ENCODE data around the gene CTDSP2. TPM values are rescaled to one million over a fixed set of nuclear protein-coding genes. Genes with fewer than 3 reads are reported as not detected.
"Not testable (repeated sequence)": the region's sequence is repeated elsewhere in the genome, so short reads cannot be mapped to it uniquely, and the experiment has no call there.

Gene CTDSP2
- total RNA-seq, 2 experiments from 2014 or later: 91.4 to 94.3 TPM

DNA sequence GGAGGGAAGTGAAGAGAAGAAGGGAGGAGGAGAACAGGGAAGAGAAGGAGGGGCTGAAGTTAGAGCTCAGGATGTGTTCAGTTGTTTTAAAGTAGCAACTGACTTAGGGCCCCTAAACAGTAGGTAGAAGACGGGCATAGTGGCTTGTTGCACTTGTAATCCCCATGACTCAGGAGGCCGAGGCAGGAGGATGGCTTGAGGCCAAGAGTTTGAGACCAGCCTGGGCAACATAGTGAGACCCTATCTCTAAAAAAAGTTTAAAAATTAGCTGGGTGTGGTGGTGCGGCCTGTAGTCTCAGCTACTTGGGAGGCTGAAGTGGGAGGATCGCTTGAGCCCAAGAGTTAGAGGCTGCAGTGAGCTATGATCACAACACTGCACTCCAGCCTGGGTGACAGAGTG, 40.4 kb upstream of the CTDSP2 start:
- H3K9me3 Mint-ChIP-seq: peaks cover 11% of the 10 kb centered on the region
- H3K36me3 Mint-ChIP-seq, H3K27ac Mint-ChIP-seq, DNase-seq, H3K27me3 Mint-ChIP-seq, H3K4me3 Mint-ChIP-seq: not testable (repeated sequence)
- H3K4me1 Mint-ChIP-seq: peaks cover 16% of the 10 kb centered on the region

DNA sequence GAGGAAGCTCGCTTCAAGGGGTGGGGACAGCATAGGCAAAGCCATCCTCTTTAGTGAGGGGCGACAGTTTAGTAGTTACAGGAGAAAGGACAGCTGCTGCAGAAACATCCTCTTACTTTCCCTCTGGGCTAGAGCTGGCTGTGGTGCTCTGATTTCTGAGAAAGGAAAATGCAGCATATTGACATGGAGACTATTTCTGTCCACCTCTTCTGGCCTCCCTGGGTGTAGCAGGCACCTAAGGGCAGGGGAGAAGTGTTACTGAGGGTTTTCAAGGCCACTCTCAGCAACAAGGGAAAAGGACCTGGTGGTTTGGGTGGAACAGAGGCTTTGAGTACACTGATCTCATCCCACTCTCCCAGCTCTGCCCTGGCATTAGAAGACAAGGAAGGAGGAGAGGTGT, 40.0 kb upstream of the CTDSP2 start:
- Mint-ChIP-seq H3K9me3 (peaks cover 11% of the 10 kb centered on the region), H3K36me3 (peaks cover 4% of the 10 kb centered on the region), H3K27me3 (no peaks in the 10 kb centered on the region), H3K4me1 (peaks cover 12% of the 10 kb centered on the region), H3K4me3 (no peak overlapping the region), H3K27ac (no peak overlapping the region)
- DNase-seq: no peak

DNA sequence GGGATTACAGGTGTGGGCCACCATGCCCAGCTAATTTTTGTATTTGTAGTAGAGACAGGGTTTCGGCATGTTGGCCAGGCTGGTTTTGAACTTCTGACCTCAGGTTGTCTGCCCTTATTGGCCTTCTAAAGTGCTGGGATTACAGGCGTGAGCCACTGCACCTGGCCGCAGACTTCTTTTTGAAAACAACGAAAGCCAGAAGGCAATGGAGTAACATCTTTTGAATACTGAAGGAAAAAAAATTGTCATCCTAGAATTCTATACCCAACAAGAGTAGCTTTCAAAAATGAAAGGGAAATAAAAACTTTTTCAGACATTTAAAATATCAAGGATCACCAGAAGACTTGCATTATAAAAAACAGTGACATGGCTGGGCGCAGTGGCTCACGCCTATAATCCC, 38.7 kb upstream of the CTDSP2 start:
- Mint-ChIP-seq H3K9me3 (peaks cover 11% of the 10 kb centered on the region), H3K4me3 (no peak overlapping the region), H3K36me3 (peaks cover 4% of the 10 kb centered on the region), H3K27ac (no peak overlapping the region), H3K4me1 (peaks cover 12% of the 10 kb centered on the region), H3K27me3 (no peaks in the 10 kb centered on the region)
- no peak for DNase-seq

DNA sequence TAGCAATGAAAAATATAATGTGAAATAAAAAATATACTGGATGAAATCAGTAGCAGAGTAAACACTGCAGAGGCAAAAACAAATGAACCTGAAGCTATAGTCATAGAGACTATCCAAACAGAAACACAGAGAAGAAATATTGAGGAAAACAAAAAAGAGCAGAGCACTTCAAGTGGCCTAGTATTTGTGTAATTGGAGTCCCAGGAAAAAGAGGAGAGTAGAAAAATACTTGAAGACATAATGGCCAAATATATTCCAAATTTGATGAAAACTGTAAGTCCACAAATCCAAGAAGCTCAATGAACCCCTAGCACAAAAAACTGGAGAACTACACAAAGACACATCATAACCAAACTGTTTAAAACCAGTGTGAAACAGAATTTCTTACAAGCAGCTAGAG, 37.2 kb upstream of the CTDSP2 start:
- Mint-ChIP-seq H3K27ac (no peak overlapping the region), H3K36me3 (peaks cover 4% of the 10 kb centered on the region), H3K4me1 (peaks cover 12% of the 10 kb centered on the region), H3K27me3 (no peaks in the 10 kb centered on the region), H3K4me3 (no peak overlapping the region), H3K9me3 (peaks cover 11% of the 10 kb centered on the region)
- DNase-seq: no peak

DNA sequence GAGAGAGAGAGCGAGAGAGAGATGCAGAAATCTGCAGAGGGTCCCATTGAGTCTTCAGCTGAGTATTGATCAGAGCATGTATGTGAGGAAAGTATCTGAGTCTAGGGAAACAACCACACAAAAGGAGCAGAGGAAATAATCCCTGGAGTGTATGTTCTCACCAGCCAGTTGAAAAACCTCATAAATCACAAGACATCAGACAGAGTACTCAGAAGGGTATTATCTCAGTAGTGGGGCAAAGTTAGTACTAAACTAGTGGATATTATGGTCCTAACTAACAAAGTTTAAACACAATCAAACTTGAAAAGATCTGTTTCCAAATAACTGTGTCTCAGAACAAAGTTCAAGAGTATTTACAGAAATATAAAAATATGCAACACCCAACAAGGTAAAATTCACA, 36.5 kb upstream of the CTDSP2 start:
- no peak for DNase-seq
- Mint-ChIP-seq H3K27me3 (no peaks in the 10 kb centered on the region), H3K4me1 (peaks cover 6% of the 10 kb centered on the region), H3K36me3 (peaks cover 4% of the 10 kb centered on the region), H3K9me3 (peaks cover 11% of the 10 kb centered on the region), H3K27ac (no peak overlapping the region), H3K4me3 (no peak overlapping the region)

DNA sequence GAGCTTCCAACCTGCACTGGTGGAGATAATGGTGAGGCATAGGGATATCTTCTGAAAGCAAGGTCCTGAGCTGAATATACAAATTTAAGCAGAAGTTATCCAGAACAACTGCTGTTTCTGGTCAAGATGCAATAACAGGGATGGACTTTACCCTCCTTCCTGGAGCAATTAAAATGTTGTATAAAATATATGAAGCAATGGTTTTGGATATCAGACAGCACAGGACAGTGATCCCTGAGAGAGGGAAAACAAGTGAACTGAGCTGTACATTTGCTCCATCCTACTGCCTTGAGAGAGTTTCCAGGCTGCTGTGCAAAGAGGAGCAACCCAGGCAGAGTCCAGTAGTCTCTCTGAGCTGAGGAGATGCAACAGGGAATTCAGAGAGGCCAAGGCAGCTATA, 36.0 kb upstream of the CTDSP2 start:
- peaks cover under 1% of the 10 kb centered on the region for H3K4me1 Mint-ChIP-seq
- H3K27ac Mint-ChIP-seq: no peak overlapping the region
- H3K36me3 Mint-ChIP-seq: peaks cover 4% of the 10 kb centered on the region
- H3K4me3 Mint-ChIP-seq: no peak overlapping the region
- no peak for DNase-seq
- peaks cover 11% of the 10 kb centered on the region for H3K9me3 Mint-ChIP-seq
- H3K27me3 Mint-ChIP-seq: no peaks in the 10 kb centered on the region

DNA sequence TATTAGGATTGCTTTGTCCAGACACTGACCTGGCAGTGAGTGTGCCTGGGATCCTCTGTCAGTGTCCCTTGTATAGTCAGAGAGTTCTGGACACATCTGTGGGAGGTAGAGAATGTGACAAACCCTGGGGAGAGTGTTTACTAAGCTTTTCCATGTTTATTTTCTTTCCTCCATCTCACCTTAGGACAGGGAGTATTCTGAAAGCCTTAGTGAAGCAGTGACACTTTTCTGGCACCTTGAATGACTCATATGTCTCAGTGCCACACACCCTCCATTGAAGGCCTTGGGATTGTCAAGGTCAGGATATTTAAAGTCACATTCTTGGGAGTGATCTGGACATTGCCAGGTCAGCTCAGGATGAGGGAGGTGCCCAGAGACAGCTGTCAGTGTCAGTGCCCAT, 34.9 kb upstream of the CTDSP2 start:
- Mint-ChIP-seq H3K4me1 (peaks cover 3% of the 10 kb centered on the region), H3K4me3 (no peak overlapping the region), H3K27me3 (no peaks in the 10 kb centered on the region), H3K9me3 (peaks cover 11% of the 10 kb centered on the region), H3K36me3 (peaks cover 4% of the 10 kb centered on the region), H3K27ac (no peak overlapping the region)
- DNase-seq: no peak

DNA sequence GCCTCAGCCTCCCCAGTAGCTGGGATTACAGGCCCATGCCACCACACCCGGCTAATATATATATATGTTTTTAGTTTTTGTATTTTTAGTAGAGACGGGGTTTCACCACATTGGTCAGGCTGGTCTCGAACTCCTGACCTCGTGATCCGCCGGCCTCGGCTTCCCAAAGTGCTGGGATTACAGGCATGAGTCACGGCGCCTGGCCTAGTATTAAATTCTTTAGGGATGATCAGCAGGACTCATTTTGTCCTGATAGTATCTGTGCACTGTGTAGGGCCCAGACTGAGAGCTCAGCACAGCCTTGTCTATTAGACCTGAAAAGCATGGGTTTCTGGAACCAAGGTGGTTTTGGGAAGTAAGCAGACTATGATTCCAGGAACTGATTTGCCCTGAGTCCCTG, 34.5 kb upstream of the CTDSP2 start:
- DNase-seq, H3K4me1 Mint-ChIP-seq, H3K27ac Mint-ChIP-seq, H3K36me3 Mint-ChIP-seq, H3K4me3 Mint-ChIP-seq, H3K9me3 Mint-ChIP-seq, H3K27me3 Mint-ChIP-seq: not testable (repeated sequence)

DNA sequence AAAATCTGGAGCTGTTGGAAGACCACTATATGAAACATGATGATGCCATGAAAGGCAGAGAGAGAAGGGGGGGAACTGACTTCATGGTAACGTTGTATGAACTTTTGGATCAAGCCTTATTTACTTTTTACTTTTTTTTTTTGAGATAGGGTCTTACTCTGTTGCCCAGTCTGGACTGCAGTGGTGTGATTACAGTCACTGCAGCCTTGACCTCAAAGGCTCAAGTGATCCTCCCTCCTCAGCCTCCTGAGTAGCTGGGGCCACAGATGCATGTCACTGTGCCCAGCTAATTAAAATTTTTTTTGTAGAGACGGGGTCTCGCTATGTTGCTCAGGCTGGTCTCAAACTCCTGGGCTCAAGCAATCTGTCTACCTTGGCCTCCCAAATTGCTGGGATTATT, 31.3 kb upstream of the CTDSP2 start:
- no peak for DNase-seq
- no peak overlapping the region for H3K27ac Mint-ChIP-seq
- H3K27me3 Mint-ChIP-seq: peaks cover 4% of the 10 kb centered on the region
- H3K4me3 Mint-ChIP-seq: no peak overlapping the region
- H3K4me1 Mint-ChIP-seq: peaks cover 10% of the 10 kb centered on the region
- H3K9me3 Mint-ChIP-seq: no peaks in the 10 kb centered on the region
- no peaks in the 10 kb centered on the region for H3K36me3 Mint-ChIP-seq

DNA sequence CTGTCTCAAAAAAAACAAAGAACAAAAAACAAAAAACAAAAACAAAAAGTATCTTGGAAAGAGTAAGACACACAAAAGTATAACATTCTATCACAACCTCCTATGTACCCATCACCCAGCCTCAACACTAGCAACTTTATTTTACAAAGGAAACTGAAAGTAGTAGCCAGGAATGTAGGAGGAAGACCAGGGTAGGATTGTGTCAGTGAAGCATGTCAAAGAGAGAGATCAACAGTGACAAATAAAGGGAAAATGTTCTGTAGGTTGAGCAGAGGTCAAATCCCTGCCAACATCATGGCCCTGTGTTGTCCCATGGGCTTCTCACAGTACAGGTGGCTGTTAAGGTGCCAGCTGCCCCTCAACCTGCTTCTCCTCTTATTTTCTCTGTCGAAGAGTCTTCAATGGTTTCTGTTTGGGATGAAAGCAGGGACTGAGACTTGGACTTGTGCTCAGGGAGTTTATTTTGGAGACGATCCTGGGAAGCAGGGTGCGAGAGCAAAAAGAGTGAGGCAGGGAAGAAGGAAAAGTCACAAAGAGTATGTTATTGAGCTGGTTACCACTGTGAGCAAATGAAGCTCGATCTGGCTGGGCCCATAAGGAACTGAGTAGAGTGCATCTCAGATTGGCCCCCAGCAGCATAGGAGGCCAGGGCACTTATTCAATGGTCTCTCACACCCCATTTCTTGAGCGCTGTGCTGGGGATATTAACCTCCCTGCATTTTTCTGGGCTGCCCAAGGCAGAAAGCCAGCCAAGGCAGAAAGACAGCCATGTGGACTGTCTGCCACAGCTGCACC, 29.4 kb upstream of the CTDSP2 start:
- no peaks in the 10 kb centered on the region for H3K36me3 Mint-ChIP-seq
- peaks cover 10% of the 10 kb centered on the region for H3K4me1 Mint-ChIP-seq
- H3K27me3 Mint-ChIP-seq: peaks cover 4% of the 10 kb centered on the region
- H3K4me3 Mint-ChIP-seq: no peak overlapping the region
- H3K9me3 Mint-ChIP-seq: no peaks in the 10 kb centered on the region
- no peak overlapping the region for H3K27ac Mint-ChIP-seq
- no peak for DNase-seq

DNA sequence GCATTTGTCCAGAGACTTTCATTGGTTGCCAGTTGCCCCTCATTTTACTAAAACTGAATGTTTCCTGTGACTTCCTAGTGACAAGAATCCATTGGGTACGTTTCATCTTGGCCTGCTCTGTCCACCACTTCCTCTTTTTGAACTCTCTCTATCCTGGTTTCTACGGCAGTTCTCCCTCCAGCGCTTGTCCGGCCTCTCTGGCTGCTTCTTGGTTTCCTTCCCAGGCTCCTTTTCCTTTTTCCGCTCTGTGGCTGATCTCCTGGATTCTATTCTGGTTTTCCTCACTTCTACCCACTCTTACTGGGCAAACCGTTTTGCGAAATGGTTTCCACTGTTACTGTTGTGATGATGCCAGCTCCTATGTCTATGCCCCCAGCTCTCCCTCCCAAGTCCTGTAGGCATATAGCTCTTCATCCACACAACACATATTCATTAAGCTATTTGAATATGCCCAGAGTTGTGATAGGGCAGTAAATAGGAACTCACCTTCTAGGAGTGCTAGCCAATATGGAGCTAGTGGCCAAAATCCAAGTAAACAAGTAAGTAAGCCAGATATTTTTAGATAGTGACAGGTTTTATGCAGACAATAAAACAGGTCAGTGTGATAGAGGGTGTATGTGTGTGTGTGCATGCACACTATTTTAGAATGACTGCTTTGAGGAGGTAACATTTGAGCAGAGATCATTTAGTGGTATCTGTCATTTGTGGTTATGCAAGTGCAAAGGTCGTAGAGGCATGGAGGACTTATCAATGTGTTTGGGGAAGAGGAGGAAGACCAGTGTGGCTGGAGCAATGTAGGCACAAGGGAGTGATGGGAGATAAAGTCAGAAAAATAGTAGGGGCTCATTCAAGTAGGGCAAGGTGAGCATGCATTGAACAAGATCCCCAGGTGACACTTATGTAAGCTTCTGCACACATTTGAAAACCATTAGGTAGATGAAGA, 27.9 kb upstream of the CTDSP2 start:
- Mint-ChIP-seq H3K36me3 (no peaks in the 10 kb centered on the region), H3K27ac (no peak overlapping the region), H3K4me3 (no peak overlapping the region), H3K9me3 (no peaks in the 10 kb centered on the region), H3K4me1 (peaks cover 10% of the 10 kb centered on the region), H3K27me3 (peaks cover 4% of the 10 kb centered on the region)
- DNase-seq: no peak

DNA sequence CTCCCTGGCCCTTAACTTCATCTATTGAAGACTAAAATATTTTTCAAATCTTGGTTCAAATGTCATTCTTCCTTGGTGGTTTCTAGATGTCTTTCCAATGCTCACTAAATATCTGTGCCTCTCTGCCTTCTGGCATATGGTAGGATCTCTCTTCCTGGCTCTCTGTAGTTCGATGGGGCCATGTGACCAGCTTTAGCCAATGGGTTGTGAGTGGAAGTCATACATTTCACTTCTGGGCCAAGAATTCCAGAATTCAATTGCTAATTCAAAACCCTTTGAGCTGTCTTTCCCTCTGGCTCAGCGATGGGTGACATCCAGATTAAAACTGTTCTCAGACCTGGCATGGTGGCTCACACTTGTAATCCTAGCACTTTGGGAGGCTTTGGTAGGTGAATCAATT, 25.8 kb upstream of the CTDSP2 start:
- Mint-ChIP-seq H3K27me3 (peaks cover 6% of the 10 kb centered on the region), H3K27ac (no peak overlapping the region), H3K4me1 (peaks cover 10% of the 10 kb centered on the region), H3K9me3 (no peaks in the 10 kb centered on the region), H3K36me3 (no peaks in the 10 kb centered on the region), H3K4me3 (no peak overlapping the region)
- no peak for DNase-seq

DNA sequence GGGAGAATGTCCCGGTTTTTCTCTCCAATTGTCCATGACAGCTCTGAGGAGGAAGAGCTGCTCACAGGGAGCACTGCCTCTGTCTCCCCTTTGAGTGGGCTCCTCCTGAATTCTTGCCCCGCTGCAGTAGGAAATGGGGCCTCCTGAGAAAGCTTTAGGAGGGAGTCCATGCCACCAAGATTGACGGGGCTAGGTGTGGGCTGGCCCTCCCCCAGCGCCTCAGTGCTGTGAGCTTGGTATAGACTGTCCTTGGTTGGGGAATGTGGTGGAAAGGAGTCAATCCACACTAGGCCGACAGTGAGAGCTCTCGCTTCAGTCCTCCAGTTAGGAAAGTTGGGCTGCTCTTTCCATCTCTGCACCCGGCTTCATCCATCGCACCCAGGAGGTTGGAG, 23.4 kb upstream of the CTDSP2 start:
- Mint-ChIP-seq H3K27ac (no peak overlapping the region), H3K27me3 (peaks cover 13% of the 10 kb centered on the region), H3K9me3 (no peaks in the 10 kb centered on the region), H3K4me3 (no peak overlapping the region), H3K36me3 (no peaks in the 10 kb centered on the region), H3K4me1 (peaks cover 5% of the 10 kb centered on the region)
- DNase-seq: no peak

DNA sequence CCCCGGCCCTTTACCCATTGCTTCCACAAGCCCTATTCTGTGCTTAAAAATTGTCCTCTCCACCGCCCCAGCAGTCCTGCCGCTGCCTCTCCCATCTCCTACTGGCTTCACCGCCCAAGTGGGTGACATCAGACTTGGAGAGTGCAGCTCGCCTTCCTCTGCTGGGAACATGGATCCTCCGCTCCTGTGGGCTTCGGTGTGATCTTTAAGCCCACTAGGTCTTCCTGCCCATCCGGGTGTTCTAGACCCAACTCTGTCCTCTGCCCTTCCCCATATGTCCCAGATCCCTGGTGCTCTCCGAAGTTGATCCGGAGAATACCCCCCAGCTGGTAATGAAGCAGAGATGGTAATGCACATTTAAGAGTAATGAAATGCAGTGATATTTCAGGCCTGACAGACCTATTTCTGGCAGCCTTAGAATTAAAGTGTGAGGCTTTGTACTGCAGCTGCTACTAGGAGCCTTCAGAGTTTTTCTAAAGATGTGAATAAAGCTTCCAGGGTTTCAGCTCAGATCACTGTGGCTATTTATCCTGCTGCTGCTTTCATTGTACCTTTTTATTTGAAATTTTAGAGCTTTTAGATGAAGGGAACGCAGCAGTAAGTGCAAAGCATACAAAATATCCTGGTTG, 22.9 kb upstream of the CTDSP2 start:
- Mint-ChIP-seq H3K27ac (no peak overlapping the region), H3K9me3 (no peaks in the 10 kb centered on the region)

DNA sequence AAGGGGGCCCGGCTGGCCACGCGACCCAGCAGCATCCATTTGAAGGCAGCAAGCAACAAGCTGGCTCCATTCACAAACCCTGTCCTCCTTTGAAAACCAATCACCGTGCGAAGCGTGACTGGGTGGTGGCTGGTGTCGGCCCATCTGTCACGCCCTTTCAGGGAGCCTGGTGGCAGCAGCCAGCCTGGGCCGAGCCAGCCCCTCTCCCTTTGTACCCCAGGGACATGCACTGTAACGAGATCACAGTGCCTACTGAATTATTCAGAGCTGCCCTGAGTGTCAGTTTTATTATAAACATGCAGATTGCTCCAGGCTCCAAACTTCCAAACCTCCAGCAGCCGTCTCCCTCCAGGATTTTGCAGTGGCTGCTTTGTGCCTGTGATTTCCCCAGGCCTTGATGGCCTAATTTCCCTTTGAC, 22.3 kb upstream of the CTDSP2 start:
- Mint-ChIP-seq H3K9me3 (no peaks in the 10 kb centered on the region), H3K4me1 (peaks cover 6% of the 10 kb centered on the region), H3K27ac (no peak overlapping the region), H3K36me3 (no peaks in the 10 kb centered on the region), H3K27me3 (peaks cover 14% of the 10 kb centered on the region), H3K4me3 (no peak overlapping the region)
- no peak for DNase-seq

More for the DNA sequence above, 22.9 kb upstream of the CTDSP2 start:
- H3K27me3 Mint-ChIP-seq: peaks cover 14% of the 10 kb centered on the region
- H3K4me3 Mint-ChIP-seq: no peak overlapping the region
- no peak for DNase-seq
- no peaks in the 10 kb centered on the region for H3K36me3 Mint-ChIP-seq
- peaks cover 6% of the 10 kb centered on the region for H3K4me1 Mint-ChIP-seq

All from activated naive CD8-positive, alpha-beta T cell treated with anti-CD3 and anti-CD28 coated beads for 36 hours (primary cell).